Measurements from ENCODE around the gene RIN3. TPM values are rescaled to one million over a fixed set of nuclear protein-coding genes. Genes with fewer than 3 reads are reported as not detected.
"Not testable (repeated sequence)": the region's sequence is repeated elsewhere in the genome, so short reads cannot be mapped to it uniquely, and the experiment has no call there.

RIN3 gene
- total RNA-seq, 1 donor from 2014 or later, result 28.0 TPM

DNA sequence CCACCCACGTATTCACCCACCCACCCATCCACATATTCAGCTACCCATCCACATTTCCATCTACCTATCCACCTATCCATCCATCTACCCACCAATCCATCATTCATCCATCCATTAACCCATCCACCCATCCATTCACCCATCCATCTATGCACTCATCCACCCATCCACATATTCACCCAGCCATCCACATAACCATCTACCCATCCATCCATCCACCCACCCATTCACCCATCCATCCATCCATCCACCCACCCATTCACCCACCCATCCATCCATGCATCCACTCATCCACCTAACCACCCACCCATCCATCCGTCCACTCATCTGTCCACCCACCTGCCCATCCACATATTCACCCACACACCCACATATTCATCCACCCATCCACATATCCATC lies 164.4 kb downstream of the RIN3 start:
- no peak overlapping the region for H3K4me2 ChIP-seq (ENCODE audit: low read length)
- no peaks in the 10 kb centered on the region for H4K20me1 ChIP-seq (ENCODE audit: insufficient read depth, low read length)
- no peak overlapping the region for H2AFZ ChIP-seq (ENCODE audit: low read depth, low read length)
- Mint-ChIP-seq H3K27ac (ENCODE audit: unreplicated experiment) (no peak overlapping the region), H3K27me3 (ENCODE audit: low read depth, unreplicated experiment) (no peaks in the 10 kb centered on the region), H3K36me3 (ENCODE audit: low read depth, unreplicated experiment) (peaks cover 21% of the 10 kb centered on the region), H3K4me3 (ENCODE audit: unreplicated experiment) (no peak overlapping the region), H3K9me3 (ENCODE audit: unreplicated experiment) (no peaks in the 10 kb centered on the region), H3K4me1 (ENCODE audit: low read depth, unreplicated experiment) (peaks cover 4% of the 10 kb centered on the region)
- peaks cover 6% of the 10 kb centered on the region for H3K4me1 ChIP-seq (ENCODE audit: insufficient read depth, low read length)
- H3K79me2 ChIP-seq (ENCODE audit: insufficient read depth, low read length), result no peaks in the 10 kb centered on the region
- no peaks in the 10 kb centered on the region for H3K27me3 ChIP-seq (ENCODE audit: insufficient read depth, low read length)
- H3K4me3 ChIP-seq (ENCODE audit: insufficient read depth, low read depth, low read length), result no peak overlapping the region
- DNase-seq (ENCODE audit: low read depth), result no peak
- no peak for FAIRE-seq
- H3K36me3 ChIP-seq (ENCODE audit: insufficient read depth, low read length), result no peaks in the 10 kb centered on the region
- no peak overlapping the region for H3K27ac ChIP-seq (ENCODE audit: low read depth, low read length)
- H3K9ac ChIP-seq (ENCODE audit: low read length), result no peak overlapping the region
- H3K9me3 ChIP-seq (ENCODE audit: insufficient read depth, low read depth, low read length), result no peaks in the 10 kb centered on the region
- no peak for TF ChIP-seq EZH2 (IDR thresholded peaks at IDR 0.05; ENCODE audit: insufficient read depth, low read length)
- TF ChIP-seq, protein P1, sequence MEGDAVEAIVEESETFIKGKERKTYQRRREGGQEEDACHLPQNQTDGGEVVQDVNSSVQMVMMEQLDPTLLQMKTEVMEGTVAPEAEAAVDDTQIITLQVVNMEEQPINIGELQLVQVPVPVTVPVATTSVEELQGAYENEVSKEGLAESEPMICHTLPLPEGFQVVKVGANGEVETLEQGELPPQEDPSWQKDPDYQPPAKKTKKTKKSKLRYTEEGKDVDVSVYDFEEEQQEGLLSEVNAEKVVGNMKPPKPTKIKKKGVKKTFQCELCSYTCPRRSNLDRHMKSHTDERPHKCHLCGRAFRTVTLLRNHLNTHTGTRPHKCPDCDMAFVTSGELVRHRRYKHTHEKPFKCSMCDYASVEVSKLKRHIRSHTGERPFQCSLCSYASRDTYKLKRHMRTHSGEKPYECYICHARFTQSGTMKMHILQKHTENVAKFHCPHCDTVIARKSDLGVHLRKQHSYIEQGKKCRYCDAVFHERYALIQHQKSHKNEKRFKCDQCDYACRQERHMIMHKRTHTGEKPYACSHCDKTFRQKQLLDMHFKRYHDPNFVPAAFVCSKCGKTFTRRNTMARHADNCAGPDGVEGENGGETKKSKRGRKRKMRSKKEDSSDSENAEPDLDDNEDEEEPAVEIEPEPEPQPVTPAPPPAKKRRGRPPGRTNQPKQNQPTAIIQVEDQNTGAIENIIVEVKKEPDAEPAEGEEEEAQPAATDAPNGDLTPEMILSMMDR (IDR thresholded peaks at IDR 0.05; ENCODE audit: insufficient read depth, low read depth, low read length), result no peak

DNA sequence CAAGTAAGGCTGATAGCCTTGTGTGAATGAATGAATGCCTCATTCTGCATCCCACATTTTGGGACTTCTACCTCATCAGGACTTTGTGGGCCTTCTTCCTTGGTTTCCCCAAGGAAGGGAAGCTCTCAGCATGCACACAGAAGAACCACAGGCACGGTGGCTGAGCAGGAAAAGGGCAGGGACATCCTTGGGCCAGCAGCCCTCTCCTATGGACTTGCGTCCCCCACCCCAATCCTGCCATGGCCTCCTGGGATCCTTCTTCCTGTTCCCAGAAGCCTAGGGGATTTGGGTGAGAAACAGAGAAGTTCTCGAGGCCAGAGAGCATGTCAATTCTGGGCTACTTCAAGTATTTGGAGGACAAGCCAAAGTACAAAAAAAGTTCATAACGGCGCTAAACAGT lies 165.2 kb downstream of the RIN3 start:
- no peak overlapping the region for H3K27ac ChIP-seq (ENCODE audit: low read depth, low read length)
- Mint-ChIP-seq H3K4me1 (ENCODE audit: low read depth, unreplicated experiment) (peaks cover 4% of the 10 kb centered on the region), H3K4me3 (ENCODE audit: unreplicated experiment) (no peak overlapping the region), H3K27ac (ENCODE audit: unreplicated experiment) (no peak overlapping the region), H3K9me3 (ENCODE audit: unreplicated experiment) (no peaks in the 10 kb centered on the region), H3K27me3 (ENCODE audit: low read depth, unreplicated experiment) (no peaks in the 10 kb centered on the region), H3K36me3 (ENCODE audit: low read depth, unreplicated experiment) (peaks cover 21% of the 10 kb centered on the region)
- TF ChIP-seq EZH2 (IDR thresholded peaks at IDR 0.05; ENCODE audit: insufficient read depth, low read length), result no peak
- TF ChIP-seq, protein P1 (IDR thresholded peaks at IDR 0.05; ENCODE audit: insufficient read depth, low read depth, low read length), result no peak
- no peak for FAIRE-seq
- no peaks in the 10 kb centered on the region for H3K9me3 ChIP-seq (ENCODE audit: insufficient read depth, low read depth, low read length)
- no peaks in the 10 kb centered on the region for H4K20me1 ChIP-seq (ENCODE audit: insufficient read depth, low read length)
- DNase-seq (ENCODE audit: low read depth), result no peak
- no peaks in the 10 kb centered on the region for H3K36me3 ChIP-seq (ENCODE audit: insufficient read depth, low read length)
- H3K9ac ChIP-seq (ENCODE audit: low read length), result no peak overlapping the region
- H3K27me3 ChIP-seq (ENCODE audit: insufficient read depth, low read length), result no peaks in the 10 kb centered on the region
- no peak overlapping the region for H3K4me2 ChIP-seq (ENCODE audit: low read length)
- H3K79me2 ChIP-seq (ENCODE audit: insufficient read depth, low read length), result no peaks in the 10 kb centered on the region
- H3K4me1 ChIP-seq (ENCODE audit: insufficient read depth, low read length), result peaks cover 6% of the 10 kb centered on the region
- no peak overlapping the region for H2AFZ ChIP-seq (ENCODE audit: low read depth, low read length)
- no peak overlapping the region for H3K4me3 ChIP-seq (ENCODE audit: insufficient read depth, low read depth, low read length)

DNA sequence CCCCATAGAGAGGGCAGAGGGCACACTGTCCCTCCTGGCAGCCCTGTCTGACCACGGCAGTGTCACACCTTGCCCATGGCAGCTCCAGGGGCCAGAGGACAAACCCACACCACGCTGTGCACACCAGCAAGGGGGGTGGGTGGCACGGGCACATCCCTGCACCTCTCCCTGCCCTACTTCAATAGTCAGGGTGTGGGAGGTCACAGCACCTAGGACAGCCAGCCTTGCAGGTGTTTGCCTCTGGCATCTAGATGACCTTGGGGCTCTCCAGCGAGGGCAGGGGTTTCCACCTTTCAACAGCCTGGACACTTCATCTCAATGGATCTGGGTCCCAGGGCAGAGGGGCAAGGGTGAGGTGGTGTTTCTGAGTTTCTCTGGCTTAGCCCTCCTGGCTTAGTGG lies 165.7 kb downstream of the RIN3 start:
- H3K27ac Mint-ChIP-seq (ENCODE audit: unreplicated experiment), result no peak overlapping the region
- FAIRE-seq, result no peak

DNA sequence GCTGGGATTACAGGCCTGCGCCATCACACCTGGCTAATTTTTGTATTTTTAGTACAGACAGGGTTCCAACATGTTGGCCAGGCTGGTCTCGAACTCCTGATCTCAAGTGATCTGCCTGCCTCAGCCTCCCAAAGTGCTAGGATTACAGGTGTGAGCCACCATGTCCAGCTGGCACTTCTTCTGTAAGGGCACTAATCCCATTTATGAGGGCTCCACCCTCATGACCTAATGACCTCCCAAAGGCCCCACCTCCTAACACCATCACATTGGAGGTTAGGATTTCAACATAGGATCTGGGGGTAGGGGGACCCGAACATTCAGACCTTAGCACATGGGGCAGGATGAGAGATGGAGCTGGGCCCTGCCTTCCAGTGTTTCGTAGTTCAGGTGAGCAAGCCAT lies 166.7 kb downstream of the RIN3 start:
- not testable (repeated sequence) for H3K27me3 Mint-ChIP-seq (ENCODE audit: low read depth, unreplicated experiment); H4K20me1 ChIP-seq (ENCODE audit: insufficient read depth, low read length); H3K4me2 ChIP-seq (ENCODE audit: low read length); H3K9ac ChIP-seq (ENCODE audit: low read length); H3K4me3 Mint-ChIP-seq (ENCODE audit: unreplicated experiment); H3K79me2 ChIP-seq (ENCODE audit: insufficient read depth, low read length); H3K4me3 ChIP-seq (ENCODE audit: insufficient read depth, low read depth, low read length); FAIRE-seq; H3K27ac Mint-ChIP-seq (ENCODE audit: unreplicated experiment); H3K4me1 ChIP-seq (ENCODE audit: insufficient read depth, low read length); H3K4me1 Mint-ChIP-seq (ENCODE audit: low read depth, unreplicated experiment); H3K27me3 ChIP-seq (ENCODE audit: insufficient read depth, low read length); H3K9me3 ChIP-seq (ENCODE audit: insufficient read depth, low read depth, low read length); DNase-seq (ENCODE audit: low read depth); H3K9me3 Mint-ChIP-seq (ENCODE audit: unreplicated experiment); H3K27ac ChIP-seq (ENCODE audit: low read depth, low read length); H3K36me3 ChIP-seq (ENCODE audit: insufficient read depth, low read length); H2AFZ ChIP-seq (ENCODE audit: low read depth, low read length)
- peaks cover 17% of the 10 kb centered on the region for H3K36me3 Mint-ChIP-seq (ENCODE audit: low read depth, unreplicated experiment)

More for the DNA sequence above, 165.7 kb downstream of the RIN3 start:
- Histone ChIP-seq H3K27me3 (ENCODE audit: insufficient read depth, low read length) (no peaks in the 10 kb centered on the region), H3K9me3 (ENCODE audit: insufficient read depth, low read depth, low read length) (no peaks in the 10 kb centered on the region), H3K4me1 (ENCODE audit: insufficient read depth, low read length) (peaks cover 6% of the 10 kb centered on the region), H4K20me1 (ENCODE audit: insufficient read depth, low read length) (no peaks in the 10 kb centered on the region), H3K36me3 (ENCODE audit: insufficient read depth, low read length) (no peaks in the 10 kb centered on the region), H3K9ac (ENCODE audit: low read length) (no peak overlapping the region), H3K4me2 (ENCODE audit: low read length) (no peak overlapping the region), H2AFZ (ENCODE audit: low read depth, low read length) (no peak overlapping the region), H3K79me2 (ENCODE audit: insufficient read depth, low read length) (no peaks in the 10 kb centered on the region), H3K27ac (ENCODE audit: low read depth, low read length) (no peak overlapping the region), H3K4me3 (ENCODE audit: insufficient read depth, low read depth, low read length) (no peak overlapping the region)
- DNase-seq (ENCODE audit: low read depth), result no peak
- no peaks in the 10 kb centered on the region for H3K27me3 Mint-ChIP-seq (ENCODE audit: low read depth, unreplicated experiment)
- TF ChIP-seq EZH2 (IDR thresholded peaks at IDR 0.05; ENCODE audit: insufficient read depth, low read length), result no peak
- TF ChIP-seq, protein P1 (IDR thresholded peaks at IDR 0.05; ENCODE audit: insufficient read depth, low read depth, low read length), result no peak
- no peaks in the 10 kb centered on the region for H3K9me3 Mint-ChIP-seq (ENCODE audit: unreplicated experiment)
- peaks cover 17% of the 10 kb centered on the region for H3K36me3 Mint-ChIP-seq (ENCODE audit: low read depth, unreplicated experiment)
- H3K4me3 Mint-ChIP-seq (ENCODE audit: unreplicated experiment), result no peak overlapping the region
- H3K4me1 Mint-ChIP-seq (ENCODE audit: low read depth, unreplicated experiment), result peaks cover 4% of the 10 kb centered on the region

Data from astrocyte (in vitro differentiated cells and primary cell).